Measurements from ENCODE around the gene ADAMTSL1. TPM values are rescaled to one million over a fixed set of nuclear protein-coding genes. Genes with fewer than 3 reads are reported as not detected.

Gene ADAMTSL1
- total and polyA plus RNA-seq, 2 of the 8 experiments (the other 6 are each of a cell fraction or from before 2014, with no cell fraction given): 0.84 to 1.1 TPM

DNA sequence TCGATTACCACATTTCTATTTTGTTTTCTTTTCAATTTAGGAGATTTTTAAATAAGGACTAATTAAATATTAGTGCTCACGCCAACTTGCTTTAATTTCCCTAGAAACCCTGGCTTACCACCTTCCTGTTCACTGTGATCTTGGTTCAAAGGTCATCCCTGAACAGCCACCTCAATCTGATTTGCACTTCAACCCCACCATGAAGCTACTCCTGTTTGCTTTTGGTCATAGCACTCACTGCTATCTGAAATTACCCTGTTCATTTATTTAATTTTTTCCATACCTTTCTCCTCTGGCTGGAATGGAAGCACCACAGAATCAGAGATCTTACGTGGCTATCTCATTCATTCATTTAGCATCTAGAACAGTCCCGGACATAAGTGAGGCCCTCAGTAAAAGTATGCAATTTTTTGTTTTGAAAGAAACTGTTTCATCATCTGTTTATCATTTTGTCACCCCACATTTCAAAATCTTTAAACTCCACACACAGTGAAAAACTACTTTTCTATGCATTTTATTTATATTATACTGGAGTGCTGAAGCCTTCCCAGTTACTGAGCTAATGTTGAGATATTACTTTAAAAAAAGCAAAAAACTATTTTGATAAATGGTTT lies 17.2 kb upstream of the ADAMTSL1 start:
- H3K36me3 ChIP-seq (ENCODE audit: control insufficient read depth in 2 of 4, insufficient read depth in 4 of 4, low read length in 3 of 4): no peaks in the 10 kb centered on the region
- H3K4ac ChIP-seq (replicated peaks; ENCODE audit: insufficient read length, low read depth, low read length): no peak overlapping the region
- WGBS, 2 experiments (ENCODE audit: extremely low coverage in 1 of 2, insufficient coverage in 1 of 2, insufficient read length in 1 of 2, insufficient replicate concordance in 2 of 2, low coverage in 1 of 2, low lambda C conversion rate in 2 of 2, missing lambda C conversion rate in 1 of 2): 72% methylated on average over 4 of the region's 4 CpGs; no CpG with 5 or more reads in 1 of the 2 experiments
- no peaks in the 10 kb centered on the region for H4K20me1 ChIP-seq (replicated peaks in 1 of 2; ENCODE audit: control insufficient read depth in 1 of 2, insufficient read depth in 2 of 2, low read length in 2 of 2)
- no peak overlapping the region for H3K27ac ChIP-seq (ENCODE audit: low read depth, low read length)
- DNase-seq (ENCODE audit: low read depth in 1 of 2, low spot score in 2 of 2): no peak
- H3K9ac ChIP-seq (replicated peaks in 1 of 4; ENCODE audit: extremely low read depth in 1 of 4, low read depth in 3 of 4, low read length in 3 of 4): no peak overlapping the region
- no peaks in the 10 kb centered on the region for H3K27me3 ChIP-seq (replicated peaks in 1 of 4; ENCODE audit: control insufficient read depth in 3 of 4, extremely low read depth in 1 of 4, insufficient read depth in 3 of 4, low read length in 3 of 4)
- H3K23ac ChIP-seq (ENCODE audit: insufficient read length): no peak overlapping the region
- POLR2A ChIA-PET (ENCODE audit: partially characterized antibody): no interaction called here
- no peaks in the 10 kb centered on the region for H3K79me2 ChIP-seq (ENCODE audit: control insufficient read depth in 1 of 2, insufficient read depth in 2 of 2, low read length in 2 of 2)
- no peak overlapping the region for H2BK15ac ChIP-seq (ENCODE audit: low read length)
- no peak overlapping the region for H3K18ac ChIP-seq (ENCODE audit: extremely low read depth, low read length)
- no peak overlapping the region for H3K4me3 ChIP-seq (ENCODE audit: extremely low read depth in 1 of 4, insufficient read depth in 2 of 4, low read depth in 3 of 4, low read length in 4 of 4)
- H2BK20ac ChIP-seq (ENCODE audit: low read length): no peak overlapping the region
- no peak overlapping the region for H2AFZ ChIP-seq (ENCODE audit: low read length)
- no peak overlapping the region for H2BK5ac ChIP-seq (ENCODE audit: low read depth, low read length)
- H4K5ac ChIP-seq (ENCODE audit: insufficient read length, low read depth, low read length): no peak overlapping the region
- no peak overlapping the region for H2BK12ac ChIP-seq (ENCODE audit: low read depth, low read length)
- no peaks in the 10 kb centered on the region for H3K79me1 ChIP-seq (ENCODE audit: low read depth, low read length)
- no peak overlapping the region for H3K56ac ChIP-seq (replicated peaks; ENCODE audit: insufficient read length, low read depth, low read length)
- no peaks in the 10 kb centered on the region for H3K4me1 ChIP-seq (replicated peaks in 1 of 4; ENCODE audit: control insufficient read depth in 3 of 4, insufficient read depth in 4 of 4, low read length in 3 of 4)
- no peaks in the 10 kb centered on the region for H3K9me3 ChIP-seq (ENCODE audit: insufficient read depth in 2 of 2, low read depth in 1 of 2, low read length in 1 of 2)
- CTCF ChIA-PET (ENCODE audit: partially characterized antibody): interaction anchor here (1.0 to 5.2 kb wide), 2 partner anchors 15 to 202 kb away, joined by 6 to 26 read pairs; no protein-coding TSS in a partner anchor
- no peak overlapping the region for H2AK5ac ChIP-seq (ENCODE audit: low read depth, low read length)
- FAIRE-seq: no peak
- no peak overlapping the region for H3K14ac ChIP-seq (ENCODE audit: insufficient read length)
- no peak overlapping the region for H4K91ac ChIP-seq (replicated peaks; ENCODE audit: insufficient read length, low read length)
- H4K8ac ChIP-seq (ENCODE audit: extremely low read depth, insufficient read depth, low read length): no peak overlapping the region
- H3K4me2 ChIP-seq (ENCODE audit: insufficient read depth in 1 of 2, low read depth in 2 of 2, low read length in 2 of 2): no peak overlapping the region
- no peaks in the 10 kb centered on the region for H3K23me2 ChIP-seq (ENCODE audit: low read depth, low read length)
- H2BK120ac ChIP-seq (replicated peaks; ENCODE audit: low read depth, low read length): no peak overlapping the region
- TF ChIP-seq, protein P1, sequence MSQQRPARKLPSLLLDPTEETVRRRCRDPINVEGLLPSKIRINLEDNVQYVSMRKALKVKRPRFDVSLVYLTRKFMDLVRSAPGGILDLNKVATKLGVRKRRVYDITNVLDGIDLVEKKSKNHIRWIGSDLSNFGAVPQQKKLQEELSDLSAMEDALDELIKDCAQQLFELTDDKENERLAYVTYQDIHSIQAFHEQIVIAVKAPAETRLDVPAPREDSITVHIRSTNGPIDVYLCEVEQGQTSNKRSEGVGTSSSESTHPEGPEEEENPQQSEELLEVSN (IDR thresholded peaks at IDR 0.05): no peak
- no peak for TF ChIP-seq HDAC6 (IDR thresholded peaks at IDR 0.05; ENCODE audit: low read depth, low read length)
- TF ChIP-seq RAD21 (IDR thresholded peaks at IDR 0.05 in 1 of 2, conservative IDR thresholded peaks at IDR 0.05 in 1 of 2; ENCODE audit: low read depth in 2 of 2, low read length in 2 of 2): no peak
- no peak for TF ChIP-seq GTF2F1 (IDR thresholded peaks at IDR 0.05; ENCODE audit: borderline replicate concordance, low read depth, low read length)
- no peak for TF ChIP-seq CBX8 (IDR thresholded peaks at IDR 0.05; ENCODE audit: borderline replicate concordance, low read depth, low read length)
- no peak for TF ChIP-seq TCF12 (IDR thresholded peaks at IDR 0.05; ENCODE audit: low read depth, low read length)
- no peak for TF ChIP-seq KDM5A (IDR thresholded peaks at IDR 0.05; ENCODE audit: low read length)
- TF ChIP-seq PHF8 (conservative IDR thresholded peaks at IDR 0.05; ENCODE audit: low read depth, low read length): no peak
- no peak for TF ChIP-seq CBX5 (IDR thresholded peaks at IDR 0.05; ENCODE audit: low read depth, low read length)
- no peak for TF ChIP-seq RXRA (IDR thresholded peaks at IDR 0.05; ENCODE audit: insufficient read depth, low read depth, low read length)
- TF ChIP-seq HDAC2 (IDR thresholded peaks at IDR 0.05; ENCODE audit: borderline replicate concordance in 1 of 2, low read depth in 2 of 2, low read length in 2 of 2): no peak
- TF ChIP-seq RNF2 (IDR thresholded peaks at IDR 0.05; ENCODE audit: borderline replicate concordance, low read depth, low read length, missing control alignments, poor library complexity, severe bottlenecking): no peak

All from H1 (cell line).